ENCODE measurements around the gene KRT39. TPM values are rescaled to one million over a fixed set of nuclear protein-coding genes. Genes with fewer than 3 reads are reported as not detected.

Gene KRT39
- total RNA-seq, 1 experiment from 2014 or later: not detected

GRCh38 chr17:40980117-40980516 is 13.4 kb upstream of the KRT39 start:
- H3K4me3 ChIP-seq (ENCODE audit: low read length): no peak overlapping the region
- H3K79me2 ChIP-seq (ENCODE audit: low read length): no peaks in the 10 kb centered on the region
- H3K36me3 ChIP-seq (ENCODE audit: low read depth, low read length): no peaks in the 10 kb centered on the region
- no peak overlapping the region for H3K4me2 ChIP-seq (ENCODE audit: low read length)
- no peaks in the 10 kb centered on the region for H3K9me3 ChIP-seq (ENCODE audit: low read length)
- CTCF ChIA-PET: no interaction called here
- H3K27ac ChIP-seq (ENCODE audit: low read length): no peak overlapping the region
- peaks cover 6% of the 10 kb centered on the region; the same call in 1 of the 2 replicates for H3K4me1 ChIP-seq (ENCODE audit: insufficient read depth, low read length)
- H2AFZ ChIP-seq (ENCODE audit: low read length): no peak overlapping the region
- intact Hi-C loops (cut with micrococcal nuclease): no loop called here
- ATAC-seq (no peak), DNase-seq (no peak)
- no peaks in the 10 kb centered on the region for H3K9me2 ChIP-seq (replicated peaks; ENCODE audit: low read length)
- no peaks in the 10 kb centered on the region for H3K27me3 ChIP-seq (ENCODE audit: low read length)
- BruUV-seq (replicated peaks): no TSS peak
- H3K9ac ChIP-seq (ENCODE audit: low read length): no peak overlapping the region
- TF ChIP-seq EZH2phosphoT487 (IDR thresholded peaks at IDR 0.05; ENCODE audit: borderline replicate concordance, low read length) (no peak), CTCF (conservative IDR thresholded peaks at IDR 0.05; ENCODE audit: low read depth, low read length) (no peak), EZH2 (IDR thresholded peaks at IDR 0.05; ENCODE audit: low read length, unreplicated experiment) (no peak)
- POLR2A ChIA-PET (ENCODE audit: unreplicated experiment): no interaction called here
- no peaks in the 10 kb centered on the region for H3F3A ChIP-seq (ENCODE audit: low read length, unreplicated experiment)
- H4K20me1 ChIP-seq (ENCODE audit: low read length): no peaks in the 10 kb centered on the region

GRCh38 chr17:40978575-40979151 is 11.9 kb upstream of the KRT39 start:
- H2AFZ ChIP-seq (ENCODE audit: low read length): no peak overlapping the region
- no peaks in the 10 kb centered on the region for H3K79me2 ChIP-seq (ENCODE audit: low read length)
- no peak overlapping the region for H3K4me3 ChIP-seq (ENCODE audit: low read length)
- no peaks in the 10 kb centered on the region for H3K9me3 ChIP-seq (ENCODE audit: low read length)
- no peaks in the 10 kb centered on the region for H3F3A ChIP-seq (ENCODE audit: low read length, unreplicated experiment)
- H3K4me1 ChIP-seq (ENCODE audit: insufficient read depth, low read length): peaks cover 6% of the 10 kb centered on the region; the same call in 1 of the 2 replicates
- ChIA-PET CTCF (no interaction called here), POLR2A (ENCODE audit: unreplicated experiment) (no interaction called here)
- DNase-seq (no peak), ATAC-seq (no peak)
- BruUV-seq (replicated peaks): no TSS peak
- H3K4me2 ChIP-seq (ENCODE audit: low read length): no peak overlapping the region
- no peak overlapping the region for H3K9ac ChIP-seq (ENCODE audit: low read length)
- TF ChIP-seq EZH2 (IDR thresholded peaks at IDR 0.05; ENCODE audit: low read length, unreplicated experiment): no peak
- TF ChIP-seq EZH2phosphoT487 (IDR thresholded peaks at IDR 0.05; ENCODE audit: borderline replicate concordance, low read length): no peak
- no peak for TF ChIP-seq CTCF (conservative IDR thresholded peaks at IDR 0.05; ENCODE audit: low read depth, low read length)
- H3K9me2 ChIP-seq (replicated peaks; ENCODE audit: low read length): no peaks in the 10 kb centered on the region
- no peaks in the 10 kb centered on the region for H3K27me3 ChIP-seq (ENCODE audit: low read length)
- H4K20me1 ChIP-seq (ENCODE audit: low read length): no peaks in the 10 kb centered on the region
- no peaks in the 10 kb centered on the region for H3K36me3 ChIP-seq (ENCODE audit: low read depth, low read length)
- intact Hi-C loops (cut with micrococcal nuclease): no loop called here
- H3K27ac ChIP-seq (ENCODE audit: low read length): no peak overlapping the region

GRCh38 chr17:40975516-40975915 is 8.8 kb upstream of the KRT39 start:
- Histone ChIP-seq H2AFZ (ENCODE audit: low read length) (no peak overlapping the region), H3K27me3 (ENCODE audit: low read length) (no peaks in the 10 kb centered on the region), H3K9me3 (ENCODE audit: low read length) (no peaks in the 10 kb centered on the region), H3K9me2 (replicated peaks; ENCODE audit: low read length) (no peaks in the 10 kb centered on the region), H3K4me1 (ENCODE audit: insufficient read depth, low read length) (peaks cover 6% of the 10 kb centered on the region; the same call in 1 of the 2 replicates), H3K4me3 (ENCODE audit: low read length) (no peak overlapping the region), H4K20me1 (ENCODE audit: low read length) (no peaks in the 10 kb centered on the region), H3K27ac (ENCODE audit: low read length) (no peak overlapping the region), H3K36me3 (ENCODE audit: low read depth, low read length) (no peaks in the 10 kb centered on the region), H3K4me2 (ENCODE audit: low read length) (no peak overlapping the region), H3K9ac (ENCODE audit: low read length) (no peak overlapping the region), H3K79me2 (ENCODE audit: low read length) (no peaks in the 10 kb centered on the region), H3F3A (ENCODE audit: low read length, unreplicated experiment) (no peaks in the 10 kb centered on the region)
- POLR2A ChIA-PET (ENCODE audit: unreplicated experiment): no interaction called here
- CTCF ChIA-PET: no interaction called here
- intact Hi-C loops (cut with micrococcal nuclease): no loop called here
- ATAC-seq (no peak), DNase-seq (no peak)
- no TSS peak for BruUV-seq (replicated peaks)
- TF ChIP-seq EZH2 (IDR thresholded peaks at IDR 0.05; ENCODE audit: low read length, unreplicated experiment) (no peak), EZH2phosphoT487 (IDR thresholded peaks at IDR 0.05; ENCODE audit: borderline replicate concordance, low read length) (no peak), CTCF (conservative IDR thresholded peaks at IDR 0.05; ENCODE audit: low read depth, low read length) (no peak)
